Endothelial cell of umbilical vein (primary cell): Measurements from ENCODE around the gene HIVEP3.

Experiments used
- CTCF ChIP-seq, 2 donors: IDR thresholded peaks; 1 replicate in 1 of 2; 2 replicates in 1 of 2; pipeline ENCODE4 v1.5.1; 2011; ENCODE audit warnings: low read length in 2 of 2, mild to moderate bottlenecking in 2 of 2, moderate library complexity in 2 of 2, control low read depth in 1 of 2, inconsistent platforms in 1 of 2, low read depth in 1 of 2; ENCODE audit not compliant: insufficient read depth in 1 of 2; ENCODE audit errors: extremely low read depth in 1 of 2
- EZH2 ChIP-seq: IDR thresholded peaks from 2 replicates; pipeline ENCODE4 v1.6.1; 2012; ENCODE audit warnings: borderline replicate concordance, low read depth, mild to moderate bottlenecking, moderate library complexity, low read length, inconsistent platforms; ENCODE audit not compliant: severe bottlenecking
- FOS ChIP-seq: IDR thresholded peaks from 2 replicates; pipeline ENCODE4 v1.6.1; 2011; ENCODE audit warnings: mild to moderate bottlenecking, low read length, moderate library complexity, borderline replicate concordance; ENCODE audit not compliant: insufficient read depth
- GATA2 ChIP-seq: IDR thresholded peaks from 2 replicates; pipeline ENCODE4 v1.7.0; 2011; ENCODE audit warnings: low read depth, mild to moderate bottlenecking, moderate library complexity, mixed read lengths, low read length; ENCODE audit not compliant: insufficient read length, insufficient read depth
- POLR2A ChIP-seq: IDR thresholded peaks from 2 replicates; pipeline ENCODE4 v1.6.1; 2012; ENCODE audit warnings: low read depth, mild to moderate bottlenecking, control low read depth, low read length
- POLR2AphosphoS5 ChIP-seq: IDR thresholded peaks from 2 replicates; pipeline ENCODE4 v1.6.1; 2012; ENCODE audit warnings: low read depth, mild to moderate bottlenecking, control low read depth, low read length, moderate library complexity; ENCODE audit not compliant: insufficient read depth

GRCh38 chr1:41691424-41691823 is 227.3 kb downstream of the HIVEP3 start:
- TF ChIP-seq POLR2A (no peak), CTCF (IDR thresholded peaks at IDR 0.05; ENCODE audit: extremely low read depth in 1 of 2, insufficient read depth in 1 of 2, low read depth in 1 of 2, low read length in 2 of 2) (no peak), FOS (no peak), POLR2AphosphoS5 (no peak), EZH2 (no peak), GATA2 (no peak)
